LNCAP (cell line): Measurements from ENCODE around the gene RWDD2A.

ENCODE experiments used
- CTCF ChIP-seq: fragments of 450-650 bp; IDR thresholded peaks from 2 replicates; pipeline ENCODE4 v1.5.1; 2017; ENCODE audit warnings: mild to moderate bottlenecking

The RWDD2A gene

GRCh38 chr6:83168556-83168955 is 24.6 kb upstream of the RWDD2A start:
- TF ChIP-seq CTCF: no peak

DNA sequence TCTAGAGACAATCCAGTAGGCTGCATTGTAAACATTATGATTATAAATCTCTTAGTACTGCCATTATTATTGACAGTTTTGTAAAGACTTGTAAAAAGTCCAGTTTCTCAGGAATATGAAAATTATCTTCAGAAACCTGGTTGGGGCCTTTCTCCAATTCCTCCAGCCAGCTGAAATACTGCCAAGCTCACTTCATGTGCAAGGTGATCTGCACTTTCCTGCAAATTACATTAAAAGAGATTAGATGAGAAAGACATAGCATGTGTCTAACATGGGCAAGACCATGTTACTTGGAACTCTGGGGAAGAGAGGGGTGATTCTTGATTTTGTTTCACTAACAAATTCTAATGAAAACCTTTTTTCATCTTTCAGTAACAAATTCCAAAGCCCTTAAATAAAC is 24.1 kb upstream of the RWDD2A start:
- TF ChIP-seq CTCF: no peak

DNA sequence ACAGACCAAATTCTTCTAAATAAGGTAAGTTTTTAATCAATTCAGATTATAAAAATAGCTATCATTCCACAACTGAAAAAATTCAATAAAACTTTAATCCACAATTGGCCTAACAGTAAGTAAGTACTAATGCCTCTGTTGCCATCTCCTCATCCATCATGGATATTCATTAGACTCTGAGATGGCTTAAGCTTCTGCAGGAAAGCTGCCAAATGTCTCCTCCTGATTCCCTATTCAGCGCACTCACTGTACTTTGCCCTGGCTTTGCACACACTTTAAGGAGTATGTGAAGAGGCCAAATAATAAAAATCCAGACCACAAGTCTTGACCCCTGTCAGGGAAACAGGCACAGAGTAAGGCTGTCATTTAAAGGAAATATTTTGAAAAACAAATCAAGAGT is 23.6 kb upstream of the RWDD2A start:
- TF ChIP-seq CTCF: no peak

GRCh38 chr6:83176246-83176645 is 16.9 kb upstream of the RWDD2A start:
- no peak for TF ChIP-seq CTCF

GRCh38 chr6:83180426-83180950 is 12.7 kb upstream of the RWDD2A start:
- TF ChIP-seq CTCF: no peak

DNA sequence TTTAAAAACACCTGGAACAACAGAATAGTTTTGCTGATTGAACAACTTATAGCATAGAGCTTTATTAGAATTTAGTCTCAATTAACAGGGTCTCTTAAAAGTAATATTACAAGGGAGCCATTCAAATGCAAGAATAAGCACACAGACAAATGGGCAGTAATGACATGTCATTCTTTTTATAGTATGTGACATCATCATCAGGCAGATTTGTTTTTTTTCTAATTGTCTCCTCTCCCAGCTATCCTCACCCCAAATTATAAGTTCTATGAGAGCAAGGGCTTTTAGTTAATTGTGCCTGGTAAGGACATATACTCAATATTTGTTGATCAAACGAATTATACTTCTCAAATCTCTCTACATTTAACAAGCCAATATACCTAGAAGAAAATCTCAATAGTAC is 11.0 kb upstream of the RWDD2A start:
- no peak for TF ChIP-seq CTCF

DNA sequence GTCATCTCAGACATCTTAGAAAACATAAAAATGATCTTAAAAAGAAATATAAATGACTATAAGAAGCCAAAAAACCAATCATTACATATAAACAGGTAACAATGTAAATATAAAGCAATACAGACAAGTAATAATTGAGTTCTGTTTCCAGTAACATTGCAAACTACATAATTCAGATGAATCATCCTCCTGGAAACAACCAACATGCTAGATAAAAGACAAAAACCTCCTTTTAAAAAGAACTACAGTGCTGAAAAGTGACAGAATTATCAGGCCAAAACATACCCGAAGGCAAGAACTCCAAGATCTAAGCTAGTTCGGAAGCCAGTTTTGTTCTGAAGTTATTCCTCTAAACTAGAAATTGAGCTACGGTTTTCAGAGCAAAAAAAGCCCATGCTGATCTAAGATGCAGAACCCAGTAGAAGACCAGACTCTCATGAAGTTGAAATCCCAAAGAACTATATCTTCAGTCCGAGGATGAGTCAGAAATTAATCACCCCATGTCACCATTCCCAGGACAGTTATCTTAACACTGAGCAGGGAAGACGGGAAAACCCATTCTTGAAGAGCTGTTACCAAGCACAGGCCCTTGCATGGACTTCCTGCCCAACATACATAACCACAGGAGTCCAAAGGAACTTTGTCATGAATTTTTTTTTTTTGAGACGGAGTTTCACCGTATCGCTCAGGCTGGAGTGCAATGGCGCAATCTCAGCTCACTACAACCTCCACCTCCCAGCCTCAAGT is 9.9 kb upstream of the RWDD2A start:
- TF ChIP-seq CTCF: no peak

DNA sequence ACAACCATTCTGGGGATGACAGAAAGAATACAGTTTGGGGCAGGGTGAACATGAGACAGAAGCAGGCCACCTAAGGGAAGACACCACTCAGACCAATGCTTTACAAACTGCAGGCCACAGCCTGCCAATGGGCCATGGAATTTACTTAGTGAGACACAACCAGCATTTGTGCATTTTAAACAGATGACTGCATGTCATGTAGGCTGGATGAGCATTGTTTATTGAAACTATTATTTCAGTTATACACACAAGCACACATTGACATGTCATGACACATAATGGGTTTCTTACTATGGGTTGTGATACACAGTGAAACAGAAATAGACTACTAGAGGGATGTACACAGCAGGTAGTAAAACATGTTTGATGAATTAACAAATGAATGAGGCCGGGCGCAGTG is 8.1 kb upstream of the RWDD2A start:
- no peak for TF ChIP-seq CTCF
